ENCODE results near the gene PAQR9.

DNA sequence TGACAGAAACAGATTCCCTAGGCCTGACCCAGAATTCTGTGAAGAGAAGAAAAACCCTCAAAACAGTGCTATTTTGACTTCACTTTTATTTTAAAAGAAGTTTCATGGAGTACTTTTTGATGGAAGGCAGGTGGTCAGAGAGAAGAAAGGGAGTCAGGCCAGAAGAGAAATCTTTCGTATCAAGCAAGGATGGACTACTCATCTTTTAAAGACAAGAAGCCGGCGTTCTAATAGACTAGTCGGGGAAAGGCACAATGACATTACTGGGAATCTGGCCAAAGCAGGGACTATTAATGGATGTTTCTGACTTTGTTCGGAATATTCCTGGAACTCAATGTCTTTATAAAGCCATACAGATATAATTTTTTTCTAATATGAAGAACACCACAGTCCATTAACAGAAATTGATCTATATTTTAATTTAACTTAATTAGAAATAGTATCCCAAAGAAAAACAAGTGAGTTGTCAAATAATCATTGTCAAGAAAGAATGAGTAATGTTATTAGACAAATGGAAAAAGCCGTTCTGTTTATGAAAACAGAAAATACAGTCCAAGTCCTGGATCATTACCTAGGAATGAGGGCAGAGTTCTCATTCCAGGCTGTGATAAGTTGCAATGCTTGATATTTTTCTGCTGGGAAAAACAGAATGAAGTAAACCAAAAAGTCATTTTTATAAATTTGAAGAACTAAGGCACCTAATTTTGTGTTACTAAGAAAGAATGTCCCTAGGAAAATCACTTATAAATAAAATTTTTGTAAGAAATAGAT is 50.9 kb downstream of the PAQR9 start:
- TF ChIP-seq, protein P1, sequence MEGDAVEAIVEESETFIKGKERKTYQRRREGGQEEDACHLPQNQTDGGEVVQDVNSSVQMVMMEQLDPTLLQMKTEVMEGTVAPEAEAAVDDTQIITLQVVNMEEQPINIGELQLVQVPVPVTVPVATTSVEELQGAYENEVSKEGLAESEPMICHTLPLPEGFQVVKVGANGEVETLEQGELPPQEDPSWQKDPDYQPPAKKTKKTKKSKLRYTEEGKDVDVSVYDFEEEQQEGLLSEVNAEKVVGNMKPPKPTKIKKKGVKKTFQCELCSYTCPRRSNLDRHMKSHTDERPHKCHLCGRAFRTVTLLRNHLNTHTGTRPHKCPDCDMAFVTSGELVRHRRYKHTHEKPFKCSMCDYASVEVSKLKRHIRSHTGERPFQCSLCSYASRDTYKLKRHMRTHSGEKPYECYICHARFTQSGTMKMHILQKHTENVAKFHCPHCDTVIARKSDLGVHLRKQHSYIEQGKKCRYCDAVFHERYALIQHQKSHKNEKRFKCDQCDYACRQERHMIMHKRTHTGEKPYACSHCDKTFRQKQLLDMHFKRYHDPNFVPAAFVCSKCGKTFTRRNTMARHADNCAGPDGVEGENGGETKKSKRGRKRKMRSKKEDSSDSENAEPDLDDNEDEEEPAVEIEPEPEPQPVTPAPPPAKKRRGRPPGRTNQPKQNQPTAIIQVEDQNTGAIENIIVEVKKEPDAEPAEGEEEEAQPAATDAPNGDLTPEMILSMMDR (IDR thresholded peaks at IDR 0.05 in 4 of 5, conservative IDR thresholded peaks at IDR 0.05 in 1 of 5): no peak
- TF ChIP-seq POLR2A (IDR thresholded peaks at IDR 0.05): no peak
